Measurements from ENCODE around the gene BAG1.

Gene BAG1

GRCh38 chr9:33209394-33209793, 55.1 kb downstream of the BAG1 start:
- no peak for DNase-seq

GRCh38 chr9:33202552-33203201, 61.8 kb downstream of the BAG1 start:
- DNase-seq, result peak; percentile 82
